HepG2 (cell line): ENCODE measurements around the gene HSCB. TPM values are rescaled to one million over a fixed set of nuclear protein-coding genes. Genes with fewer than 3 reads are reported as not detected.

ENCODE experiments used
- CBX1 ChIP-seq: IDR thresholded peaks from one replicate; pipeline ENCODE4 v1.6.1; 2016; ENCODE audit warnings: antibody characterized with exemption, low read depth
- CREM ChIP-seq, 2 experiments: sonication (generic) in 1 of 2; formaldehyde crosslinking in 1 of 2; IDR thresholded peaks; 2 replicates each; pipeline versions ENCODE4 v1.4.0 to v1.6.1; 2016 to 2020; ENCODE audit warnings: antibody characterized with exemption in 1 of 2, mild to moderate bottlenecking in 1 of 2, missing genetic modification reagents in 1 of 2
- DNMT3B ChIP-seq: conservative IDR thresholded peaks from 2 replicates; pipeline ENCODE4 v1.6.1; 2016; ENCODE audit warnings: missing biosample characterization, control low read depth
- ERF ChIP-seq: IDR thresholded peaks from 2 replicates; pipeline ENCODE4 v1.6.1; 2018; ENCODE audit warnings: missing biosample characterization, missing genetic modification reagents
- GTF2F1 ChIP-seq: fragments of 150-350 bp; IDR thresholded peaks from 2 replicates; pipeline ENCODE4 v1.6.1; 2014; ENCODE audit warnings: low read length
- HNF4A ChIP-seq: sonication (generic); formaldehyde crosslinking; IDR thresholded peaks from 2 replicates; pipeline ENCODE4 v1.4.0; 2020; ENCODE audit warnings: missing genetic modification reagents
- HOXD1 ChIP-seq: sonication (generic); formaldehyde crosslinking; IDR thresholded peaks from 2 replicates; pipeline ENCODE4 v1.5.0; 2020; ENCODE audit warnings: missing genetic modification reagents
- NFYC ChIP-seq: IDR thresholded peaks from 2 replicates; pipeline ENCODE4 v1.6.1; 2016; ENCODE audit warnings: missing genetic modification reagents, missing compliant biosample characterization
- PRDM10 ChIP-seq: sonication (generic); formaldehyde crosslinking; IDR thresholded peaks from 2 replicates; pipeline ENCODE4 v1.4.0; 2020; ENCODE audit warnings: low read depth, missing genetic modification reagents
- SNAI1 ChIP-seq: sonication (generic); formaldehyde crosslinking; IDR thresholded peaks from 2 replicates; pipeline ENCODE4 v1.5.0; 2020; ENCODE audit warnings: mild to moderate bottlenecking, missing genetic modification reagents, borderline replicate concordance
- STAT5B ChIP-seq: sonication (generic); formaldehyde crosslinking; IDR thresholded peaks from 2 replicates; pipeline ENCODE4 v1.4.0; 2020; ENCODE audit warnings: missing genetic modification reagents
- TRIM22 ChIP-seq: fragments of 450-650 bp; IDR thresholded peaks from 2 replicates; pipeline ENCODE4 v1.6.1; 2017
- XBP1 ChIP-seq: sonication (generic); formaldehyde crosslinking; IDR thresholded peaks from 2 replicates; pipeline ENCODE4 v1.5.0; 2020; ENCODE audit warnings: missing genetic modification reagents
- ZEB1 ChIP-seq: IDR thresholded peaks from 2 replicates; pipeline ENCODE4 v1.6.1; 2012; ENCODE audit warnings: mild to moderate bottlenecking, low read depth, inconsistent platforms; ENCODE audit not compliant: insufficient replicate concordance
- ZNF234 ChIP-seq: sonication (generic); formaldehyde crosslinking; conservative IDR thresholded peaks from 2 replicates; pipeline ENCODE4 v1.5.1; 2020; ENCODE audit warnings: mild to moderate bottlenecking, missing genetic modification reagents
- ZNF883 ChIP-seq: sonication (generic); formaldehyde crosslinking; IDR thresholded peaks from 2 replicates; pipeline ENCODE4 v1.5.1; 2020; ENCODE audit warnings: mild to moderate bottlenecking, missing genetic modification reagents; ENCODE audit errors: not compliant biosample characterization
- polyA plus RNA-seq, 8 experiments: library from polyadenylated mRNA; depleted of rRNA in 3 of 8; stranded (reverse) in 7 of 8; unstranded in 1 of 8; fragments of >200 nt; fragmentation: Illumina TruSeq in 4 of 8; extraction: Trizol in 4 of 8; gene quantifications; 2 replicates each; pipeline versions ENCODE4 v1.2.1 to v1.2.3, GENCODE V29; 2011 to 2016; ENCODE audit warnings: low read depth in 4 of 8, missing spikeins in 1 of 8, mixed read lengths in 1 of 8; ENCODE audit not compliant: insufficient read depth in 1 of 8
- total RNA-seq, 5 experiments: library from RNA; depleted of rRNA; stranded (reverse); fragments of >200 nt; fragmentation: Illumina TruSeq; extraction: Trizol; gene quantifications; 2 replicates each; pipeline ENCODE4 v1.2.3, GENCODE V29; 2016; ENCODE audit warnings: low read depth in 1 of 5
- TF ChIP-seq, protein P1 (sequence below), 2 experiments: fragments of 450-650 bp in 1 of 2; sonication (generic) in 1 of 2; formaldehyde crosslinking in 1 of 2; IDR thresholded peaks; 2 replicates each; pipeline versions ENCODE4 v1.6.1 to v1.8.0; 2016 to 2022; ENCODE audit warnings: antibody characterized with exemption in 1 of 2, mild to moderate bottlenecking in 1 of 2, missing genetic modification reagents in 1 of 2

Gene HSCB
- total and polyA plus RNA-seq, 2 of the 13 experiments (the other 11 are each of a cell fraction or from before 2014, with no cell fraction given): 15.4 to 20.9 TPM

DNA sequence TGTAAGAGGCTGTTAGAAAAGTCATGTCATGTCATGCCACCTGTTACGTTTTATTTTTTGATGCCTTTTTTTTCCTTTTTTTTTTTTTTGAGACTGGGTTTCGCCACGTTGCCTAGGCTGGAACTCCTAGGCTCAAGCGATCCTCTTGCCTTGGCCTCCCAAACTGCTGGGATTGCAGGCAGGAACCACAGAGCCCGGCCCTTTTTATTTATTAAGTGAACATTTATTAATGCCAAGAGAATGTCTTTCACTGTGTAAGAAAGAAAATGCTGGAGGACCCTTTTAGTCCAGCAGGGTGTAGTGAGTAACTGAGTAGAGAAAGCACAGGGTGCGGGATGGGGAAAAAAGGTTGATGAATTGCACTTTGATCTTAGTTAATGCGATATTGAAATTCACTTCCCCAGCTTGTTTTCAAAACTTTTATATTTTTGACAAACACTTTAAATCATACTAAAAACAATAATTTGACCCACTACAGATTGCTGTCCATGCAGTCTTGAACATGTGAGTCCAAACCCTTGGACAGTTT is 60.8 kb downstream of the HSCB start (continued):
- TF ChIP-seq PRDM10 (CRISPR knock-in tag) (no peak), DNMT3B (no peak), ZEB1 (no peak), SNAI1 (CRISPR knock-in tag) (0 out of 2 replicates have a peak, but pooled peaks have one; percentile 67), XBP1 (CRISPR knock-in tag) (no peak), HNF4A (CRISPR knock-in tag) (peak; percentile 14; the same call in 1 of the 2 replicates), ZNF234 (no peak), STAT5B (CRISPR knock-in tag) (no peak), CBX1 (no peak), TRIM22 (no peak), GTF2F1 (no peak), ZNF883 (CRISPR knock-in tag) (no peak), HOXD1 (no peak), NFYC (CRISPR knock-in tag) (no peak), ERF (CRISPR knock-in tag) (no peak), CREM (IDR thresholded peaks at IDR 0.05) (0 out of 2 replicates have a peak, but pooled peaks have one; percentile 3), CREM (CRISPR knock-in tag; IDR thresholded peaks at IDR 0.05) (no peak)
- TF ChIP-seq, protein P1, sequence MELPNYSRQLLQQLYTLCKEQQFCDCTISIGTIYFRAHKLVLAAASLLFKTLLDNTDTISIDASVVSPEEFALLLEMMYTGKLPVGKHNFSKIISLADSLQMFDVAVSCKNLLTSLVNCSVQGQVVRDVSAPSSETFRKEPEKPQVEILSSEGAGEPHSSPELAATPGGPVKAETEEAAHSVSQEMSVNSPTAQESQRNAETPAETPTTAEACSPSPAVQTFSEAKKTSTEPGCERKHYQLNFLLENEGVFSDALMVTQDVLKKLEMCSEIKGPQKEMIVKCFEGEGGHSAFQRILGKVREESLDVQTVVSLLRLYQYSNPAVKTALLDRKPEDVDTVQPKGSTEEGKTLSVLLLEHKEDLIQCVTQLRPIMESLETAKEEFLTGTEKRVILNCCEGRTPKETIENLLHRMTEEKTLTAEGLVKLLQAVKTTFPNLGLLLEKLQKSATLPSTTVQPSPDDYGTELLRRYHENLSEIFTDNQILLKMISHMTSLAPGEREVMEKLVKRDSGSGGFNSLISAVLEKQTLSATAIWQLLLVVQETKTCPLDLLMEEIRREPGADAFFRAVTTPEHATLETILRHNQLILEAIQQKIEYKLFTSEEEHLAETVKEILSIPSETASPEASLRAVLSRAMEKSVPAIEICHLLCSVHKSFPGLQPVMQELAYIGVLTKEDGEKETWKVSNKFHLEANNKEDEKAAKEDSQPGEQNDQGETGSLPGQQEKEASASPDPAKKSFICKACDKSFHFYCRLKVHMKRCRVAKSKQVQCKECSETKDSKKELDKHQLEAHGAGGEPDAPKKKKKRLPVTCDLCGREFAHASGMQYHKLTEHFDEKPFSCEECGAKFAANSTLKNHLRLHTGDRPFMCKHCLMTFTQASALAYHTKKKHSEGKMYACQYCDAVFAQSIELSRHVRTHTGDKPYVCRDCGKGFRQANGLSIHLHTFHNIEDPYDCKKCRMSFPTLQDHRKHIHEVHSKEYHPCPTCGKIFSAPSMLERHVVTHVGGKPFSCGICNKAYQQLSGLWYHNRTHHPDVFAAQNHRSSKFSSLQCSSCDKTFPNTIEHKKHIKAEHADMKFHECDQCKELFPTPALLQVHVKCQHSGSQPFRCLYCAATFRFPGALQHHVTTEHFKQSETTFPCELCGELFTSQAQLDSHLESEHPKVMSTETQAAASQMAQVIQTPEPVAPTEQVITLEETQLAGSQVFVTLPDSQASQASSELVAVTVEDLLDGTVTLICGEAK (IDR thresholded peaks at IDR 0.05): no peak
- TF ChIP-seq, protein P1 (CRISPR knock-in tag; IDR thresholded peaks at IDR 0.05): no peak
